ENCODE data around the gene ADAMTS19. TPM values are rescaled to one million over a fixed set of nuclear protein-coding genes. Genes with fewer than 3 reads are reported as not detected.

ADAMTS19 gene
- total RNA-seq, 1 donor from 2014 or later: under 0.01 TPM

- H3K27me3 ChIP-seq (ENCODE audit: control insufficient read depth, insufficient read depth, low read length): no peaks in the 10 kb centered on the region
- no peak for TF ChIP-seq CTCF (IDR thresholded peaks at IDR 0.05; ENCODE audit: insufficient read depth, low read length, severe bottlenecking)
- no peak overlapping the region for H3K4me3 ChIP-seq (ENCODE audit: low read depth, low read length)
- FAIRE-seq (no peak), DNase-seq (ENCODE audit: low read depth) (no peak)
- no peaks in the 10 kb centered on the region for H3K36me3 ChIP-seq (ENCODE audit: control insufficient read depth, insufficient read depth, low read length)
Observed at GRCh38 chr5:129743541-129744187, 283.6 kb downstream of the ADAMTS19 start.

- DNase-seq (ENCODE audit: low read depth) (no peak), FAIRE-seq (no peak)
- TF ChIP-seq CTCF (IDR thresholded peaks at IDR 0.05; ENCODE audit: insufficient read depth, low read length, severe bottlenecking): no peak
- no peaks in the 10 kb centered on the region for H3K27me3 ChIP-seq (ENCODE audit: control insufficient read depth, insufficient read depth, low read length)
- H3K4me3 ChIP-seq (ENCODE audit: low read depth, low read length): no peak overlapping the region
- H3K36me3 ChIP-seq (ENCODE audit: control insufficient read depth, insufficient read depth, low read length): no peaks in the 10 kb centered on the region
Observed at GRCh38 chr5:129745997-129746396, 285.9 kb downstream of the ADAMTS19 start.

- no peak for TF ChIP-seq CTCF (IDR thresholded peaks at IDR 0.05; ENCODE audit: insufficient read depth, low read length, severe bottlenecking)
- DNase-seq (ENCODE audit: low read depth) (no peak), FAIRE-seq (no peak)
- no peak overlapping the region for H3K4me3 ChIP-seq (ENCODE audit: low read depth, low read length)
- H3K27me3 ChIP-seq (ENCODE audit: control insufficient read depth, insufficient read depth, low read length): no peaks in the 10 kb centered on the region
- no peaks in the 10 kb centered on the region for H3K36me3 ChIP-seq (ENCODE audit: control insufficient read depth, insufficient read depth, low read length)
Observed at GRCh38 chr5:129746876-129747275, 286.8 kb downstream of the ADAMTS19 start.

GRCh38 chr5:129747572-129748407 is 287.7 kb downstream of the ADAMTS19 start, which contains the start of gene MINAR2:
Gene MINAR2, plus strand, starts transcription at chr5:129748094. Its CDS starts 97 bp downstream, at chr5:129748191.
- no peaks in the 10 kb centered on the region for H3K27me3 ChIP-seq (ENCODE audit: control insufficient read depth, insufficient read depth, low read length)
- no peak within 1 kb of the TSS for H3K4me3 ChIP-seq (ENCODE audit: low read depth, low read length)
- H3K36me3 ChIP-seq (ENCODE audit: control insufficient read depth, insufficient read depth, low read length): no peaks in the 10 kb centered on the region
- DNase-seq (ENCODE audit: low read depth): no peak
- FAIRE-seq: peak; percentile 28
- TF ChIP-seq CTCF (IDR thresholded peaks at IDR 0.05; ENCODE audit: insufficient read depth, low read length, severe bottlenecking): no peak

- no peak for DNase-seq (ENCODE audit: low read depth)
- TF ChIP-seq CTCF (IDR thresholded peaks at IDR 0.05; ENCODE audit: insufficient read depth, low read length, severe bottlenecking): no peak
Observed at GRCh38 chr5:129748913-129749880, 289.1 kb downstream of the ADAMTS19 start.

More at GRCh38 chr5:129748913-129749880, 289.1 kb downstream of the ADAMTS19 start:
- Histone ChIP-seq H3K36me3 (ENCODE audit: control insufficient read depth, insufficient read depth, low read length) (no peaks in the 10 kb centered on the region), H3K27me3 (ENCODE audit: control insufficient read depth, insufficient read depth, low read length) (no peaks in the 10 kb centered on the region), H3K4me3 (ENCODE audit: low read depth, low read length) (no peak overlapping the region)
- FAIRE-seq: no peak

Measured in bronchial epithelial cell (primary cell).